Mammary epithelial cell (primary cell): Measurements from ENCODE around the gene MYB.

Source experiments
- EZH2 ChIP-seq: IDR thresholded peaks from 2 replicates; pipeline ENCODE4 v1.6.1; 2012; ENCODE audit warnings: low read length, inconsistent platforms, borderline replicate concordance
- TF ChIP-seq, protein P1 (sequence below), 2 donors: IDR thresholded peaks in 1 of 2; conservative IDR thresholded peaks in 1 of 2; 2 replicates each; pipeline ENCODE4 v1.5.1; 2011 to 2012; ENCODE audit warnings: inconsistent platforms in 2 of 2, low read length in 2 of 2, mild to moderate bottlenecking in 2 of 2, control low read depth in 1 of 2, low read depth in 1 of 2; ENCODE audit not compliant: insufficient read depth in 1 of 2; ENCODE audit errors: extremely low read depth in 1 of 2

GRCh38 chr6:135189344-135189743 lies 8.2 kb downstream of the MYB start:
- TF ChIP-seq, protein P1, sequence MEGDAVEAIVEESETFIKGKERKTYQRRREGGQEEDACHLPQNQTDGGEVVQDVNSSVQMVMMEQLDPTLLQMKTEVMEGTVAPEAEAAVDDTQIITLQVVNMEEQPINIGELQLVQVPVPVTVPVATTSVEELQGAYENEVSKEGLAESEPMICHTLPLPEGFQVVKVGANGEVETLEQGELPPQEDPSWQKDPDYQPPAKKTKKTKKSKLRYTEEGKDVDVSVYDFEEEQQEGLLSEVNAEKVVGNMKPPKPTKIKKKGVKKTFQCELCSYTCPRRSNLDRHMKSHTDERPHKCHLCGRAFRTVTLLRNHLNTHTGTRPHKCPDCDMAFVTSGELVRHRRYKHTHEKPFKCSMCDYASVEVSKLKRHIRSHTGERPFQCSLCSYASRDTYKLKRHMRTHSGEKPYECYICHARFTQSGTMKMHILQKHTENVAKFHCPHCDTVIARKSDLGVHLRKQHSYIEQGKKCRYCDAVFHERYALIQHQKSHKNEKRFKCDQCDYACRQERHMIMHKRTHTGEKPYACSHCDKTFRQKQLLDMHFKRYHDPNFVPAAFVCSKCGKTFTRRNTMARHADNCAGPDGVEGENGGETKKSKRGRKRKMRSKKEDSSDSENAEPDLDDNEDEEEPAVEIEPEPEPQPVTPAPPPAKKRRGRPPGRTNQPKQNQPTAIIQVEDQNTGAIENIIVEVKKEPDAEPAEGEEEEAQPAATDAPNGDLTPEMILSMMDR (conservative IDR thresholded peaks at IDR 0.05 in 1 of 2, IDR thresholded peaks at IDR 0.05 in 1 of 2; ENCODE audit: extremely low read depth in 1 of 2, insufficient read depth in 1 of 2, low read depth in 1 of 2, low read length in 2 of 2), result no peak
- TF ChIP-seq EZH2, result no peak
